Esophagus muscularis mucosa (tissue), 4 donors: ENCODE measurements around the gene RPS10.

Experiments
- CTCF ChIP-seq, 3 experiments: fragments of 200-600 bp in 2 of 3; fragments of 450-650 bp in 1 of 3; sonication (generic) in 2 of 3; IDR thresholded peaks; one replicate each; pipeline ENCODE4 v1.5.1; 2017 to 2019; ENCODE audit warnings: antibody characterized with exemption in 3 of 3, mild to moderate bottlenecking in 2 of 3, moderate library complexity in 1 of 3
- EP300 ChIP-seq: sonication (generic); formaldehyde crosslinking; IDR thresholded peaks from one replicate; pipeline ENCODE4 v1.6.1; 2017; ENCODE audit warnings: antibody characterized with exemption
- POLR2A ChIP-seq: fragments of 450-650 bp; IDR thresholded peaks from one replicate; pipeline ENCODE4 v1.6.1; 2017; ENCODE audit warnings: antibody characterized with exemption, moderate library complexity, mild to moderate bottlenecking, low read depth

- TF ChIP-seq CTCF (IDR thresholded peaks at IDR 0.05) (no peak), POLR2A (no peak), EP300 (no peak)
These were observed 11.7 kb upstream of the RPS10 start for GRCh38 chr6:34437644-34437970.
